Tibial nerve (tissue), 4 donors: ENCODE data around the gene CYP19A1. TPM values are rescaled to one million over a fixed set of nuclear protein-coding genes. Genes with fewer than 3 reads are reported as not detected.

Experiments
- DNase-seq, 2 donors: peaks; one replicate each; pipeline ENCODE4 v3.0.0-alpha.2; 2019; ENCODE audit warnings: low spot score in 2 of 2
- H3K27ac ChIP-seq, 4 donors: fragments of 200-600 bp; sonication (generic) in 3 of 4; one replicate each; pipeline ENCODE4 v1.5.1; 2017 to 2019; ENCODE audit warnings: mild to moderate bottlenecking in 1 of 4
- H3K27me3 ChIP-seq, 2 donors: fragments of 200-600 bp; sonication (generic) in 1 of 2; one replicate each; pipeline versions ENCODE4 v1.5.1 to v1.6.0; 2017 to 2019
- H3K36me3 ChIP-seq, 3 donors: fragments of 200-600 bp; sonication (generic); one replicate each; pipeline ENCODE4 v1.5.1; 2018 to 2019
- H3K4me1 ChIP-seq, 4 donors: fragments of 200-600 bp; sonication (generic) in 3 of 4; one replicate each; pipeline ENCODE4 v1.5.1; 2017 to 2019
- H3K4me3 ChIP-seq, 4 donors: fragments of 200-600 bp; sonication (generic) in 3 of 4; one replicate each; pipeline ENCODE4 v1.5.1; 2017 to 2019; ENCODE audit warnings: mild to moderate bottlenecking in 1 of 4, moderate library complexity in 1 of 4
- H3K9me3 ChIP-seq, 4 donors: fragments of 200-600 bp; sonication (generic) in 3 of 4; one replicate each; pipeline ENCODE4 v1.5.1; 2017 to 2019
- CTCF ChIP-seq, 5 experiments: fragments of 200-600 bp in 3 of 5; fragments of 450-650 bp in 2 of 5; sonication (generic) in 3 of 5; IDR thresholded peaks; one replicate each; pipeline ENCODE4 v1.5.1; 2016 to 2019; ENCODE audit warnings: antibody characterized with exemption in 5 of 5, mild to moderate bottlenecking in 3 of 5, moderate library complexity in 2 of 5
- EP300 ChIP-seq, 2 donors: sonication (generic); formaldehyde crosslinking; IDR thresholded peaks; one replicate each; pipeline ENCODE4 v1.6.1; 2017; ENCODE audit warnings: antibody characterized with exemption in 2 of 2, mild to moderate bottlenecking in 1 of 2
- POLR2A ChIP-seq, 2 donors: fragments of 450-650 bp; IDR thresholded peaks; one replicate each; pipeline ENCODE4 v1.6.1; 2017; ENCODE audit warnings: antibody characterized with exemption in 2 of 2, mild to moderate bottlenecking in 2 of 2, moderate library complexity in 2 of 2
- WGBS, 2 donors: methylation state at CpG; one replicate each; pipeline ENCODE4 v1.1.5; 2018; 5-methylcytosine and 5-hydroxymethylcytosine counted together
- total RNA-seq, 4 donors: library from RNA; depleted of rRNA; stranded (reverse); fragments of >200 nt; gene quantifications; one replicate each; pipeline ENCODE4 v1.1.0, GENCODE V29; 2016

Gene CYP19A1
- total RNA-seq, 4 donors from 2014 or later, result 6.3 to 124 (median 15.6) TPM

- peak overlapping the region in 2 of 4 donors; percentile 41 to 47 for H3K27ac ChIP-seq
These were observed 26.0 kb downstream of the CYP19A1 start for GRCh38 chr15:51312166-51313073.

GRCh38 chr15:51311510-51311909, 26.9 kb downstream of the CYP19A1 start:
- TF ChIP-seq POLR2A (IDR thresholded peaks at IDR 0.05) (no peak), CTCF (IDR thresholded peaks at IDR 0.05) (no peak), EP300 (IDR thresholded peaks at IDR 0.05) (no peak)
- no peak overlapping the region for H3K4me3 ChIP-seq
- DNase-seq, result no peak
- no peaks in the 10 kb centered on the region for H3K27me3 ChIP-seq
- peaks cover 0 to 40% (median 3%) of the 10 kb centered on the region in 4 donors for H3K4me1 ChIP-seq
- no peak overlapping the region for H3K27ac ChIP-seq
- WGBS, 2 donors, result 67 to 69% methylated on average over 2 of the region's 2 CpGs
- no peaks in the 10 kb centered on the region for H3K36me3 ChIP-seq
- H3K9me3 ChIP-seq, result no peaks in the 10 kb centered on the region

More at GRCh38 chr15:51312166-51313073, 26.0 kb downstream of the CYP19A1 start:
- 67 to 70% methylated on average over 8 of the region's 8 CpGs for WGBS, 2 donors
- no peak for DNase-seq
- Histone ChIP-seq H3K4me3 (no peak overlapping the region), H3K4me1 (peaks cover 0 to 43% (median 3%) of the 10 kb centered on the region in 4 donors), H3K27me3 (no peaks in the 10 kb centered on the region), H3K9me3 (no peaks in the 10 kb centered on the region), H3K36me3 (no peaks in the 10 kb centered on the region)
- TF ChIP-seq POLR2A (IDR thresholded peaks at IDR 0.05) (no peak), EP300 (IDR thresholded peaks at IDR 0.05) (no peak), CTCF (IDR thresholded peaks at IDR 0.05) (no peak)

- peak in 1 of 2 donors; percentile 38 for DNase-seq
- no peak for TF ChIP-seq POLR2A (IDR thresholded peaks at IDR 0.05)
- peak in 1 of 2 donors; percentile 40 for TF ChIP-seq EP300 (IDR thresholded peaks at IDR 0.05)
- H3K4me1 ChIP-seq, result peaks cover 0 to 38% (median 3%) of the 10 kb centered on the region in 4 donors
- no peak overlapping the region for H3K4me3 ChIP-seq
- 54 to 63% methylated on average over 2 of the region's 2 CpGs for WGBS, 2 donors
- H3K9me3 ChIP-seq, result no peaks in the 10 kb centered on the region
- H3K27me3 ChIP-seq, result no peaks in the 10 kb centered on the region
- H3K36me3 ChIP-seq, result no peaks in the 10 kb centered on the region
- H3K27ac ChIP-seq, result peak overlapping the region in 2 of 4 donors; percentile 39 to 61
These were observed 28.3 kb downstream of the CYP19A1 start for GRCh38 chr15:51310064-51310463.

- peak in 1 of 2 donors; percentile 29 for DNase-seq
- Histone ChIP-seq H3K4me1 (peaks cover 0 to 23% (median 3%) of the 10 kb centered on the region in 4 donors), H3K4me3 (no peak overlapping the region), H3K9me3 (no peaks in the 10 kb centered on the region), H3K36me3 (no peaks in the 10 kb centered on the region), H3K27ac (no peak overlapping the region), H3K27me3 (no peaks in the 10 kb centered on the region)
- WGBS, 2 donors, result 85 to 86% methylated on average over 3 of the region's 3 CpGs
- TF ChIP-seq POLR2A (IDR thresholded peaks at IDR 0.05) (no peak), EP300 (IDR thresholded peaks at IDR 0.05) (peak in 1 of 2 donors; percentile 11)
These were observed 30.6 kb downstream of the CYP19A1 start for GRCh38 chr15:51307811-51308210.

- Histone ChIP-seq H3K27me3 (no peaks in the 10 kb centered on the region), H3K36me3 (no peaks in the 10 kb centered on the region), H3K9me3 (no peaks in the 10 kb centered on the region), H3K4me3 (no peak overlapping the region), H3K4me1 (peaks cover 0 to 18% (median 2%) of the 10 kb centered on the region in 4 donors), H3K27ac (no peak overlapping the region)
- 83 to 95% methylated on average over 3 of the region's 3 CpGs for WGBS, 2 donors
- no peak for TF ChIP-seq EP300 (IDR thresholded peaks at IDR 0.05)
- no peak for TF ChIP-seq POLR2A (IDR thresholded peaks at IDR 0.05)
- TF ChIP-seq CTCF (IDR thresholded peaks at IDR 0.05), result no peak
- no peak for DNase-seq
These were observed 31.1 kb downstream of the CYP19A1 start for GRCh38 chr15:51307325-51307724.

- Histone ChIP-seq H3K36me3 (no peaks in the 10 kb centered on the region), H3K27ac (no peak overlapping the region), H3K4me3 (no peak overlapping the region), H3K4me1 (peaks cover 0 to 8% (median 0%) of the 10 kb centered on the region in 4 donors), H3K27me3 (no peaks in the 10 kb centered on the region), H3K9me3 (no peaks in the 10 kb centered on the region)
- DNase-seq, result no peak
- TF ChIP-seq CTCF (IDR thresholded peaks at IDR 0.05) (no peak), POLR2A (IDR thresholded peaks at IDR 0.05) (no peak), EP300 (IDR thresholded peaks at IDR 0.05) (no peak)
- 69 to 78% methylated on average over 2 of the region's 2 CpGs for WGBS, 2 donors
These were observed 34.9 kb downstream of the CYP19A1 start for GRCh38 chr15:51303462-51303980.
